ELR (cell line): ENCODE data around the gene IGF2BP3.

Experiments
- DNase-seq: peaks from one replicate; pipeline ENCODE4 v3.0.0-alpha.2; 2015; ENCODE audit warnings: low read depth

Gene IGF2BP3

DNA sequence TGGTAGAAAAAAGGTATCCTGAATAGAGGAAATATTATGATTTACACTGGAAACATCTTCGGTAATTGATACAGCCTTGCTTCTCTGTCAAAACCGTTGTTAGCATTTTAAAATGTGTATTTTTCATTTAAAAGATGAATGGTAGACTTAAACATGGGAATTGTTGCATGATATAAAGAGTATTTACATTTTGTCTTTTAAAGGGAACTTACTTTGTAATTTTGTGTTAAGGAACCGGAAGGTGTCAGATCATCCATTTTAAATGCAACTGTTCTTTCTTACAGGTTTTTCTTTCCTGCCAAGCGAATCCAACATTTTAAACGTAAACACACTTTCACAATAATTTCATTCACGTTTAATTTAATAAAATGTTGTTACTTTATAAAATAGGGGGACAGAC, 1.8 kb upstream of the IGF2BP3 start:
- DNase-seq: no peak

DNA sequence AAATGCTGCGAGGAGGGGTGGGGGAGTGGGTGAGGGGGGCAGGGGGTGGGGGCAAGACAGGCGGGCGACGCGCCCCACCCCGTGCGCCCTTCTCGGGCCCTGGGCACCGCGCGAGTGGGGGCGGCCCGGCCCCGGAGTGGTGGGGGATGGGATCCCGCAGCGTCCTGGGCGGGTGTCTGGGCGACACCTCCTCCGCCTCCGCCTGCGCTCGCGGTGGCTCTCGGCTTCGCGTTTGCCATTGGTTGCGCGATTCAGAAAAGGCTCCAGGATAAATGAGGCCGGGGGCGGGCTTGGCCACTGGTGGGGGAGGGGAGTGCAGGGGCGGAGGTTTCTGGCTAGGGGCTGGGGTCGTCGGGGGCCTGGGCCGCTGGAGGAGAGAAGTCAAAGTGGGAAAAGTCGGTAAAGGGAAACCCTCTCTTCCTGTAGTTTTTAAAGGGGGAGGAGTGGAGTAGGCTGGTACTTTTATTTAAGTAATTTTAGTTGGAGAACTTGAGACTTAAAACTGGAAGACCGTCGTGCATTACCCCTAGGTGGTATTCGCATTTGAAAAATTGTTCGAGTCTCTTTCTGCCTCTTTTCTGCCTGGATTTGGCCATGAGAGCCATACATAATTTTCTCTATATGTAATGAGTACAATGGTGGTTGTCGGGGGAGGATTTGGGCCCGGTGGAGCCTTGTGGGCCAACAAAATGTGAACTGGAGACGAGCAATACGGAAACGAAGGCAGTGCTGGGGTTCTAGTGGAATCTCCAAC, 992 bp upstream of the IGF2BP3 start:
- DNase-seq: peak; percentile 87

DNA sequence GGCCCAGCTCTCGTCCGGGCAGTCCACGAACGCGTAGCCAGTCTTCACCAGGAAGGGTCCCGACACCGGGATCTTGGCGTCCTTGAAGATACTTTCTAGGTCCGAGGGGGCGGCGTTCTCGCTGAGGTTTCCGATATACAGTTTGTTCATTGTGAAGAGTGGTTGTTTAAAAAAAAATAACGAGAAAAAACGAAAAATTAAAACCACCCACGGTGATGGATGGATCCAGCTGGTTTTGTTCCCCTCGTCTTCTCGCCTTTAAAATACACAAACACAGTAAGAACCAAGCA, 385 bp downstream of the IGF2BP3 start:
- peak; percentile 58 for DNase-seq

DNA sequence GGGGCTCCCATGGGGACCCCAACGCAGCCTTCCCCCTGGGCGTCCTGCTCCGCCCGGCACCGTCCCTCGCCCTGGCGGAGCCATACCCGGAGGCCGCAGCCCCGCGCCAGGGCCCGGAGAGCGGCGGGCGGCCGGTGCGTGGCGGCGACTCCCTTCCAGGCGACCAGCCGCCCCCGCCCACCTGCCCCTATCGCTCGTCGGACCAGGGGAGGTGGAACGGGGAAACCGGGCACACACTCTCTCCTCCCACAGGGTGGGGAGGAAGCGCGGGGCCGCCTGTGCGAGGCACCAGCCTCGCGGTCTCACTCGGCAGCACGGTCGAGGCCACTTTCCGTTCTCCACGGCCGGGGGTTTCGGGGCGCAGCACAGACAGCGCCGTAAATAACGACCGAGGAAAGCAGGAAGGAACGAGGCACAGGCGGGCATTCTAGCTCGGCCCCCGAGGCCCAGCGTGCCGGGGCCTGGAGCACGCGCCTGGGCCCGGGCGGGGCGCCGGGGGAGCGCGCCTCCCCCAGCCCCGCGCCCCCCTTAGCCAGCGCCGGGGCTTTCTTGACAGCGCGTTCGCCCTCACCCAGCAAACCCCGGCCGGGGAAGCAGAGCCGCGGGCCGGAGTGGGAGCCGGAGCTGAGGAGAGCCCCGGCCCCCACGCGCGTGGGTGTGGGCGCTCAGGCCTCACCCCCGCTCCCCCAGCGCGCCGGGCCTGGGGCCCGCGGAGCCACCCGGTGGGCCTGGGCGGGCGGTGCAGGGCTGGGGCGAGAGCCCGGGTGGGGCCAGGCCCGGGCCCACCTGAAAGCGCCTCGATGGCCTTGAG, 936 bp downstream of the IGF2BP3 start:
- peak; percentile 55 for DNase-seq

DNA sequence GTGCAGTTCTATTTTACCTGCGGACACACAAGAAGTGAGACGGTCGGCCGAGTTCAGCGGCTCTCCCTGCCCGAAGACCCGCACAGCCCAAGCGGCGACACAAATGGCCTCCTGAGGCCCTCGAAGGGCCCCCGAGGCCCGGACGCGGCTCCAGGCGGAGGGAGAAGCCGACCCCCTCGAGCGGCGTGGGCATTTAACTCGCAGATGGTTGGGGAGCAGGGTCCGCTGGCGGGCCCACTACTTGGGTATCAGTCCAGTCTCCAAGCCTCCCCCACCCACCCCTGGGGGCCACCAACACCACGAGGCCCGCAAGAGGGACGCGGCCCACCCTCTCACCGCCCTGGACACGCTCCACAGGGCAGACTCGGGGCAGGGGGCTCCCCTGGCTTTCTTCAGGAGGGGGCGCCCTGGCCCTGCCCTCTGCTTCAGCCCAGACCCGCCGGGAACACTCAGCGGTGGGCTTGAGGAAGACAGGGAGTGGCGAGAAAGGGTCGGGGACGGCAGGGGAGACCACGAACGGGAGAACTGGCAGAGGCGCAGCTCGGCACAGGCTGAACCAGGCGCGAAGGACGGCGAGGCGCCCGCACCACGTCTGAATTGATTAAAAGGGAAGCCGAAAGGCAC, 1.7 kb downstream of the IGF2BP3 start:
- peak; percentile 42 for DNase-seq

DNA sequence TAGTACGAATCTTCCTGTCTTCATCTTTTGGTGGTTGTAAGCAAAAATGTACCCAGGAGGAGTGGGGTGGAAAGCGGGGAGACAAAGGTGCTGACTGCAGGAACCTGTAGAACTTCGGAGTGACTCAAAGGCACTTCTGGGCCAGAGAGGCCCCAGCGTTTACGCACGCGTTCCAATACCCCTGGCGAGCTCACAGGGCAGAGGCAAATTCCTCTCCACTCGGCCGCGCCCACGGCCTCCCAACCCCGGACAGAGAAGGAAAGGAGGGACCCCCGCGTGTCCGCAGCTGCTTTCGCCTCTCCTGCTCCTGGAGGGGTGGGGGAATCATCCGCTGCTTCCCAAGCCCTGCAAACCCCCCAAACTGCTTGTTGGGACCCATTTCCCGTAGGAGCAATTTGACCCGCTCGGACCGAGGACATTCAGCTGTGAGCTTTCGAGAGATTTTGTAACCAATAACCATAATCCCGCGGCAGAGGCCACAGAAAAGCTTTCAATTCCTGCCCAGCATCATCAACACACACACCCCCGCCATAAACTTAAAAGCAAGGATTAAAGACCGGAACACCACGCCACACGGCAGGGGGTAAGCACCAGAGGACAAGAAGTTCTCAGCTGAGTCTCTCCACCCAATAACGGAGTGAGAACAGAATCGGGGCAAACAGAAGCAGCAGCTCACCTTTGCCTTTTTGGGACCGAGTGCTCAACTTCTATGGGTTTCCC, 2.3 kb downstream of the IGF2BP3 start:
- peak; percentile 84 for DNase-seq

DNA sequence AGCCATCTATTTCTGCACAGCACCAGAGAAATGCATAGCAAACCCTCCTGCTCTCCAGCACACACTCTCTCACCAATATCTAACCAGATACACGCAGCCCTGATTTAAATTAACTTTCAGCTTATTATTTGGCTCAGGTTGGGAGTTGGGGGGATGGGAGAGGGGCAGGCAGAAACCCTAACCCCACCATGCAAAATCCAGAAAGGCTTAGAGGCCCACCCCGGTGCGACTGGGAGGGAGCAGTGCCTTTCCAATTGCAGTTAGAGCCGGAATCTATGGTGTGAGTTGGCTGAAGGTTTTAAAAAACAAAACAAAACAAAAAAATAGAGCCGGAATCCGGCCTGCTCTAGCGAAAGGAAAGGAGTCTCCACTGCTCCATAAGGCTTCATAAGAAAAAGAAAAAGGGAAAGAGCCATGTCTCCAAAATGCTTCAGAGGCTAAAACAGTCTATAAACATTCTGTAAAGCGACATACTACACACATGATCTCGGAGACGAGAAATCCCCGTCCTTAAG, 2.9 kb downstream of the IGF2BP3 start:
- peak; percentile 33 for DNase-seq

DNA sequence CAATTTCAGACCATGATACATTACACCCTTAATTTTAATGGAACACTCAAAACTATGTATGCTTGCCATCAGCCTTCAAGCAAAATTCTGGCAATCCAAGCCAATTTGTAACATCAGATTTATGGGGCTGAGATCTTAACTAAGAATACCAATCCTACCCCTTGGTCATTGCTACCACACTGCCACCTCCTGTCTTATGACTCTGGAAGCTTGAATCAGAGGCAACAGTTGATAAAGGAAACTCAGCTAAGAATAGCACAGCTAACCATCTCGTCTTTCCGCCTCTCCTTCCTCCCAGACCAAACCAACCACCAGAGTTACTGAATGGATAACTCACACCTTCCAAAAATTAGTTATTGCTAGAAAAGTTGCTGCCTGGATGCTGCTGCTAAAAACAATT, 7.4 kb downstream of the IGF2BP3 start:
- DNase-seq: peak; percentile 63

DNA sequence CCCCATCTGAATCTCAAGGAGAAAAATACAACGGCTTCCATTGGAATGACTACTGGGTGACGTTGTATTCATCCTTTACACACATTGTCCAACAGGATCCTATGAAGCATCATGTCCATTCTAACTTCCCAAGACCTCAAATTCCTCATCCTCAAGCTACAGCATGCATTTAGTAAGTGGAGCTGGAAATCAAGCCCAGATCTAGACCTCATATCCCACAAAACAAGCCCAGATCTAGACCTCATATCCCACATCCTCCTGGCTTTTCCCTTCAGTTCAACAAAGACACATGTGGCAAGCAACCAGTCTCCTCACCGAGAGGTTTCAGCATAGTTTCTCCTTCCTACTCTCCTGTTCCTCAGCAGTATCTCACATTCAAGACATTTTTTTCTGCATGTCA, 12.2 kb downstream of the IGF2BP3 start:
- DNase-seq: no peak

DNA sequence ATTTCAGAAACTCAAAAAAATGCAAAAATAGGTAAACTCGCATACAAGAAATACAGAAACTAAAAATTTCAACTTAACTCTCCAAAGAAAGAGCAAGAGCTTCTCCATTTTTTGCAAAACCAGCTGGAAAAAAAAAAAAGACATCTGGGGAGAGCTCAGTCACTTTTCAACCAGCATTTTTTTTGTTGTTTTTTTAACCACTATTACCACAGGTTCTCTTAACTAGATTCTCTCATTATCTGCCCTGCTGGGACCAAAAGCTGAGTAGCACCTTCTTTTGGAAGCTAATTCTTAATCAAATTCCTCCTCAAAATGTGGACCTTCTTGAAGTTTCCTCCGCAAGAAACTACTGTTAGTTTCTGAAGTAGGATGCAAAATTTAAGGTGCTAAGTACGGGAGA, 14.2 kb downstream of the IGF2BP3 start:
- no peak for DNase-seq

DNA sequence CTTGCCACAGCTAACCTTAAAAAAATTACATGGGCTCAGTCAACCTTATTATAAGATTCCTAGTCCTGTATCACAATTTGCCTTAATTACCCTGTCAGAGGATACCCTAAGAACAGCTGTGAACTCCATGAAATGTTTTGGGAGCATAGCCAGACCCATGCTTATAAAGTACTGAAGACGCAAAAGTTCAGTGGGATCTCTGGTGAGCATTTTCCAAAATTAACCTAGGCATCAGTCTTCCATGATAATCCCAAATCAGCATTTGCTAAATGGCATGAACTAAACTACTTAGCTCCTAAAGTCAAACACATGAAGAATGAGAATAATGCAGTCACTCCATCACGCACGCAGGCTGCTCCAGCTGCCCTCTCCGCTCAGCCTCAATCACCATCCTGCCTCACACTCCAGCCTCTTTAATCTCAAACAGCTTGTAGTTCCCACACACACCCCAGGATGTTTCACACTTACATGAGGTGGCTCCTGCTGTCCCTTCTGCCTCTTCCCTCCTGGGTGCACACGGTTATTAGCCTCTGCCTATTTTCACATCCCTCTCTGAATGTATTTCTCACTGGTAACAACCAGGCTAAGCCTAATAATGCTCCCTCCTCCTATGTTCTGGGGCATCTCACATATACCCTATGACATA, 15.3 kb downstream of the IGF2BP3 start:
- no peak for DNase-seq

DNA sequence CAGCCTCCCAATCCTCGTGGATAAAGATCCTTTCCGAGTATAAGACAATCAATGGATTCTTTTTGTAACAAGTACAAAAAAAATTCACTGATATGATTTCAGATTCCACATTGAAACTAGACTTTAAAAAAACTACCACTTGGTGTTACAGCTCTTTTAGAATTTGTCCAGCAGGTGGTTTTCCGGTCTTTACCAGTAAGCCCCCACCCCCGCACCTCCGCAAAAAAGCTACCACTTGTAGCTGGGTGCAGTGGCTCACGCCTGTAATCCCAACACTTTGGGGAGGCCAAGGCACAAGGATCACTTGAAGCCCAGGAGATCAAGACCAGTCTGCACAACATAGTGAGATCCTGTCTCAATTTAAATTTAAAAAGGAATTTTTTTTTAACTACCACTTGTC, 19.8 kb downstream of the IGF2BP3 start:
- DNase-seq: no peak

DNA sequence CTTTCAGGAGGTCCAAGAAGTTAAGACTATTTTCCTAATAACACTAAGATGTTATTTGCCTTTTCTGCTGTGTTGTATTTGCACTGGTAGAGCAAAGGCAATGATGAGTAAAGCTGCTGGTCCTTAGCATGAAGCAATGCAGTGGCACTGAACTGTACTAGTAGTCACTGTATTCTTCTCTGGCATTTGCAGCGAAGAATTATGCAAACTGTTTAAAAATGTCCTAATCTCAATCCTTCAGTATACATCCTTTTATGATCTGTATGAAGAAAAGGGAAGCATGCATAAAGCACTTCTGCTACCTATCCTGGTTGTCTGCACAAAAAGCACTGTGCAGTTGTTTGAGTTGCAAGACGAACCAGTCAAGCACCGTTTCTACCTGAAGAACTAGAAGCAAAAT, 20.4 kb downstream of the IGF2BP3 start:
- no peak for DNase-seq

DNA sequence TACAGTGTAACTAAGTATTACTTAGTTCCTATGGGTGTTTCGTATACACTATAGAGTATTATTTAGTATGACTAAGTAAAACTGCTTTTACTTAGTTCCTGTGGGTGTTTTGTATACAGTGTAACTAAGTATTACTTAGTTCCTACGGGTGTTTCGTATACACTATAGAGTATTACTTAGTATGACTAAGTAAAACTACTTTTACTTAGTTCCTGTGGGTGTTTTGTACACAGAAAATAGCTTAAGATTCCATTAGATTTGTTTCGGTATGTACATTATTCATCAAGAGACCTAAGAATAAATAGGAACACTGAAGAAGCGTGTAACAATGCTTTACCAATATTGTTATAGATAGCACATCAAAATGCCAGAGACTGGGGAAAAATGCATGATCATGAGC, 25.0 kb downstream of the IGF2BP3 start:
- peak; percentile 63 for DNase-seq

DNA sequence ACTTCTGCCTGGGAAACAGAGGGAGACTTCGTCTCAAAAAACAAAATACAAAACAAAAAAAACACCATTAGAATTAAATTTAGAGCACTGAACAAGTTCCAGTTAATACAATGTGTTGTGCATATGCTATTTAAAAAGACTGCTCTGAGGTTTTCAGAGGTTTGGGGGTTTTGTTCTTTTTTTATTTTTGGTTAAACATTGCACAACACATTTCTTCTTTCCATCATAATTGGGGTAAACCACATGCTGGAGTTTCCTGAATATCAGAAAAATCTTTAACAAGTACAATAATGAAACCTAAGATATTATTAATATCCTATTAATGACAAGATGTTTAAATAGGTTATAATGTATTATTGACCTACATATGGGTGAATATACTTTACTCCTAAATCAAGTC, 26.3 kb downstream of the IGF2BP3 start:
- DNase-seq: no peak

DNA sequence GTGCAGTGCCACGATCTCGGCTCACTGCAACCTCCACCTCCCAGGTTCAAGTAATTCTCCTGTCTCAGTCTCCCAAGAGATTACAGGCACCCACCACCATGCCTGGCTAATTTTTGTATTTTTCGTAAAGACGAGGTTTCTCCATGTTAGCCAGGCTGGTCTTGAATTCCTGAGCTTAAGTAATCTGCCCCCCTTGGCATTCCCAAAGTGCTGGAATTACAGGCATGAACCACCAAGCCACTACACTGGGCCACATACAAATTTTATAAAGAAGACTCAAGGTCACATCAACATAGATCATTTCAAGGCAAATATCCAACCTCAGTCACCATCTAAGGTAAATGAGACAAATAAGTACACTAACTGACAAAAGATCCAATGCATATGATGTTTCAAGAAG, 32.1 kb downstream of the IGF2BP3 start:
- no peak for DNase-seq

DNA sequence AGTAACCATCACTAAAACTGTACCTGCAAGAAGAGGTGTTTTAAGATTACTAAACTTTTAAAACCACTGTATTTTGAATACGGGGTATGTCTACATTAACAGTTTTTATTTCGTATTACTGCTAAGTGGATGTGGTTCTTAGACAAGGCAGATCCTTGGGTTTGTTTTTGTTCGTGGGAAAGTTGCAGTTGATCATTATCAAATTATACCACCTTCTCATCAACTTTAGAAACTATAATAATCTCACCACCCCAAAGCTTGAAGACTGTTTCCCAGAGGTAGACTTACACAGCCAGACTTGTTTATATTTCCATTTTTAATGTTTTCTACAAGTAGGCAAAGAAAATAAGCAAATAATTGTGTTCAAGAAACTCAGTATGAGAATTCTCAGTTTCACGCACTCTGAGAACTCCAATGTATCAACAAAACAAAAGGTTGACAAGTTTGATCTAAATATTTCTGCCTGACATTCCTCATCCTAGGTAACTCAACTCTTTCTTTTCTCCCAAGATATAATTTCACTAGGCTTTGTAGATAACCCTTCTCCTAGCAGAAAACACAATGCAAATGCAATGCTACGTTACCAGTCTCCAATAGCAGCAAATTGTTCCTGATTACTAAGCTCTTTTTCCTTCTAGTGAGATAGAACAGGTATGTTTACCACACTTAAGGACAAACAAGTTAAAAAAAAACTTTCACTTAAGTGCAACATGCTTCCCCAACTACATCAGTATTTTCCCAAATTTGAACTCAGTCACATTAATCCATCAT, 36.0 kb downstream of the IGF2BP3 start:
- DNase-seq: no peak

DNA sequence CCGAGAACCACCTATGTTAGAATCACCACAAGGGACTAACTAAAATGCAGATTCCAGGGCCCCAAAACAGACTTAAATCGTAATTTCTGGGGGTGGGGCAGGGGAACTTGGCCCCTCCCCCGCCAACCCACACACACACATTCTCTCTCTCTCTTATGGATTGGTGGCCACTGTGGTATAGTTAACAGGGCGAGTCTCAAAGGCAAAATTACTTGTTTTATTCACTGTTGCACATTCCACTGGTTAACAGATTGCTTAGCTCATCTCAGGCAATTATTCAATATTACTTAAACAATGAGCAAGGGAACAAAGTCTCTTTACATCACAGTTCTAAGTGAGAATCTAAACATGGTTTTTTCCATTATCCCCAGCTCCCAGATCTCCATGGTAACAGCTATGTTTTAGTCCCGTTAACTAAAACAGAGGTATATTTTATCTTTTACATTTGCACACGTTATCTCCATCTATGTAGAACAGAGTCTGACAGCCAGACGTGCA, 38.5 kb downstream of the IGF2BP3 start:
- DNase-seq: peak; percentile 24

DNA sequence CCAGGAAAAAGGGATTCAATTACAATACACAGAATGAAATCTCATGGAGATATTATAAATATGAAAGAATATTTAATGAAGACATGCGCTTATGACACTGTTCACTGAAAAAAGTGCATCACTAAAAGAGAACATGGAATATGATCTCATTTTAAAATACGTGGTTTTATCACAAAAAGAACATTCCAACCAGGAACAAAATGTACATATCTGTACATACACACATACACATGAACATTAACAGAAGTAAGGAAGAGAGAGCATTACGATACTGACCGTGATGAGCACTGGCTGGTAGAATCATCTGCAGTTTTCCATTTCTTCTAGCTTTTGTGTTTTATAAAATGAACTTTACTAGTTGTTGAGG, 39.4 kb downstream of the IGF2BP3 start:
- no peak for DNase-seq

DNA sequence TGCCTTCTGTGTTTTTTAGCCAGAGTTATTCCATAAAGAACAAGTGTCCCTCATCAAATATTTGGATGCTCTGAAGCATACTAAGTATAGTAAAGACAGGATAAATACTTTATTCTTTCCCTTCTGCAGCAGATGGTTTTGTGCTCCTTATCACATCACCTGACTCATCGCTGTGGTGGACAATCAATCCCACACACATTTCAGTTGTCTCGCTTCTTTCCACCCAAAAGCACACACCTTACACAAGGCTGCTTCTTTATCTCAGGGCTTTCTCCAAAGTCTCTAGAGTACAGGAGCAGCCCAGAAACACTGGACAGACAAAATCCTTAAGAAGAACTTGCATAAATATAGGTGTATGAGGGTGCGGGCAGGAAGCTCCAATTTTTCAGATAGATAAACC, 43.4 kb downstream of the IGF2BP3 start:
- DNase-seq: peak; percentile 17

DNA sequence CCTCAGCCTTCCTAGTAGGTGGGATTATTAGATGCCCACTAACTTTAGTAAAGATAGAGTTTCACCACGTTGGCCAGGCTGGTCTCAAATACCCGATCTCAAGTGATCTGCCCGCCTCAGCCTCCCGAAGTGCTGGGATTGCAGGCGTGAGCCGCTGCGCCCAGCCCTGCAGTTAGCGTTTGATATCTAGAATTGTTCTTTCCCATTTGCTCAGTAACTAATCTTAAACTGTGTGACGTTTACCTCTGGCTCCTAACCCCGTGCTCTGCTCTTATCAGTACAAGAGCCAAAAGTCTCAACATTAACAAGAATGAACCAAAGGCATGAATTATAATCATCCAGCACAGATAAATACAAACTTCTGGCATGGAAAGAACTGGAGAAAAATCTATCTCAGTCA, 47.4 kb downstream of the IGF2BP3 start:
- DNase-seq: no peak
